ENCODE data around the gene TAOK2.
"Not testable (repeated sequence)": the region's sequence is repeated elsewhere in the genome, so short reads cannot be mapped to it uniquely, and the experiment has no call there.

The TAOK2 gene

DNA sequence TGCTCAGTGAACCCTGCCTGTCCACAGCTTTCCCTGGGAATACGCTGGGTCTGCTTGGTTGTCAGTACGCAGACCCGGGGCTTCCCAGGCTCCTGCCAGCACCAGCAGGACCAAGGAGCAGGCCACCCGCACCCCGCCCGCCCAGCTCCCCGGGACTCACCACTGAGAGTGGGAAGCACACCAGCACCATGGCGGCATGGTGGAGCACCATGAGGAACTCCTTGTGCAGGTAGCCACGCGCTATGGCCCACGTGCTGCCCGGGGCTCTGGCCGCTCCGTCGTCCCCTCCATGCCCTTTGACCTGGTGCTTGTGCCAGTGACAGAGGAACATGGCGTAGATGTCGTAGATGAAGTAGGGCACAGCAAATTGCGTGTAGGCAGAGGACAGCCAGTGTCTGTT is 52.8 kb downstream of the TAOK2 start:
- DNase-seq, result no peak

- no peak for DNase-seq
Observed at GRCh38 chr16:30027588-30028437, 54.1 kb downstream of the TAOK2 start.

DNA sequence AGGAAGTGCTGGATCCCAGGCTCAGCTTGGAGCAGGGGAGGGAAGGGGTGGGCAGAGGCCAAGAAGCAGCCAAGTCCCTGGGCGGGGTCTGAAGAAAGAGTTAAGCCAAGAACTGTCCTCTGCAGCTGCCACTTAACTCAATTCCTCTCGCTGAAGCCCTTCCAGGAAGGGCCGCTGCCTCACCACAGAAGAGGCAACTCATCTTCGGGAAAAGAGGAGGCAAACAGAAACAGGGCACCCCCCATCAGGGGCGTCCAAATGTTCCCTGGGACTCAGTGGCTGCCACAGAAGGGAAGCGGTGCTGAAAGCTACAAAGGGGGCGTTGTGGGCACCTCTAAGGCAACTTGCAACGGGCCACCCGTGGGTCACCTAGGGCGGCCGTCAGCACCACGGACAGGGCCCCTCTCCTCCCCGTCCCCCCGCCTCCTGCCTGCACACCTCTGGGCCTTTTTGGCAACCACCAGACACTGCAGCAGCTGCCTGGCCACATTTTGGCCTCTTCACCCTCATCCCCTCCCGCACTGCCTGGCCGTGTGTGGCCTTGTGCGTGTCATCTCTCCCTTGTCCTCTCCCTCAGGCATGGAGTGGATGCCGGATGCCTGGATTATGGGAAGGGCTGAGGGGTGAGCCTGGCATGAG is 54.9 kb downstream of the TAOK2 start:
- no peak for DNase-seq

DNA sequence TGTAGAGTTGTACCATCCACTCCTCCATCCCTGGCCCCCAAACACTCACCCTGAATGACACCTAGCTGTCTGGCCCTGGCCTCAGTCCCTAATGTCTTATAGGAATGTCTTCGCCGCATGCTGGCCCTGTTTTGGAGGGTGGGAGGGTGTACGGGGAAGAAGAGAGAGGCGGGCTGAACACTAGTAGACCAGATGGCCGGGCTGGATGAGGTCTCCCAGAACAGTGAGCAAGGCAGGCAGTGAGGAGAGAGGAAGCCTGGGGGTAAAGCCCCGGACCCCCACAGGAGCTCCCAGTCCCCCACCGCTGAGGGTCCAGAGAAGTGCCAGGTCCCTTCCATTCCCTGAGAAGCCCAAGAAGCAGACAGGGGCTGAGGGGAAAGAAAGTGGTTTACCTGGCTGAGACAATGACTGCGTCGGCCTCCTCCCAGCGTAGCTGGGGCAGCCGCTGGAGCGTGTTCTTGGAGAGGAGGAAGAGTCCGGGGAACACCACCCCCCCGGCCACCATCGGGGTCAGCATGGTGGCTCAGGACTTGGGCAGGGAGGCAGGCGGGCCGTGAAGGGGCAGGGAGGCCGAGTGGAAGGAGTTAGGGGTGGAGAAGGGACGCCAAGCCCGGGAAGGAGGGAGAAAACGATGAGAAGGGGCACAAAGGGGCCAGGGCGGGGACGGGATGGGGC is 56.5 kb downstream of the TAOK2 start:
- no peak for DNase-seq

DNA sequence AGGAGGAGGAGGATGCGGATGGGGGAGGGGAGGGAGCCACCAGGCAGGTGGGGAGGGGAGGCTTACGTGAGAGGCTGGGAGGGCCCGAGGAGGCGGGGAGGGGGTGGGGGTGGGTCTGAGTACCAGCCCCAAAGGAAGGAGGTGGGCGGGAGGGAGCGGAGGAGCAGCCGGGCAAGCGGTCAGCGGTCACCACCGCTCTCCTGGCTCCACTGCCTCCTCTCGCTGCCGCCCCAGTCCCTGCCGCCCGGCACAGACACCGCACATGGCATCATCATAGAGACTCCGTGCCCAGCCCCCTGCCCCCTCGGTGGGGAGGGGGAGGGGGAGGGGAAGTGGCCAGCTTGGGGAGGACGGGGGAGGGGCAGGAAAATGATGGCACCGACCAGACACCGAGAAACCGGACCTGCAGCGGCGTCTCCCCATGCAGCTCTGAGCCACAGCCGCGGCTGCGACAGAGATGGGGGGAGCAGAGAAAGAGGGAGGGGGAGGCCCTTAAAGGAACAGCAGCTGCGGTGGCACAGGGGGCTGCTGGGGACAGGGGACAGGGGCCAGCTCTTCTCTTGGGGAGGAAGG is 57.3 kb downstream of the TAOK2 start, which contains the start of gene TLCD3B:
TLCD3B (minus strand) TSS at position 431 of the 573 bp plus-strand sequence. CDS start 744 bp downstream, outside the sequence.
- DNase-seq, result no peak

DNA sequence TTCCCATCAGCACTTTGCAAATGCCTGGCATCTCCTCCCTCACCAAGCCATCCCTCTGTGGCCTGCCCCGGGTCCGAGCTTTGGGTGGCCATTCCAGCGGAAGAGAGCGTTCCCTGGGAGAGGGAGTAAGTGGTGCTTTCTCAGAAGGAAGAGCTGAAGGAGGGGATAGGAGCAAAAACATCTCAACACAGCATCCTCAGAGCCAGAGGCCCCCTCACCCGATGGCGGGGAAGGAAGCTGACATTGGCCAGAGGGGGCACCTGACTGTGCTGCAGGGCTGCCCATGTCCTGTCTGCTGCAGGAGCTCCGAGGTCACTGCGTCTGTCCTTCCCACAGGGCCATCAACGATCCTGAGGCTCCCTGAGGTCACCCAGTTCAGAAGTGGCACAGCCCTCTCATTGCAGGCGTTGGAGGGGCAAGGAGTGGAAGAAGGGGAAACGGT is 57.8 kb downstream of the TAOK2 start:
- DNase-seq, result no peak

DNA sequence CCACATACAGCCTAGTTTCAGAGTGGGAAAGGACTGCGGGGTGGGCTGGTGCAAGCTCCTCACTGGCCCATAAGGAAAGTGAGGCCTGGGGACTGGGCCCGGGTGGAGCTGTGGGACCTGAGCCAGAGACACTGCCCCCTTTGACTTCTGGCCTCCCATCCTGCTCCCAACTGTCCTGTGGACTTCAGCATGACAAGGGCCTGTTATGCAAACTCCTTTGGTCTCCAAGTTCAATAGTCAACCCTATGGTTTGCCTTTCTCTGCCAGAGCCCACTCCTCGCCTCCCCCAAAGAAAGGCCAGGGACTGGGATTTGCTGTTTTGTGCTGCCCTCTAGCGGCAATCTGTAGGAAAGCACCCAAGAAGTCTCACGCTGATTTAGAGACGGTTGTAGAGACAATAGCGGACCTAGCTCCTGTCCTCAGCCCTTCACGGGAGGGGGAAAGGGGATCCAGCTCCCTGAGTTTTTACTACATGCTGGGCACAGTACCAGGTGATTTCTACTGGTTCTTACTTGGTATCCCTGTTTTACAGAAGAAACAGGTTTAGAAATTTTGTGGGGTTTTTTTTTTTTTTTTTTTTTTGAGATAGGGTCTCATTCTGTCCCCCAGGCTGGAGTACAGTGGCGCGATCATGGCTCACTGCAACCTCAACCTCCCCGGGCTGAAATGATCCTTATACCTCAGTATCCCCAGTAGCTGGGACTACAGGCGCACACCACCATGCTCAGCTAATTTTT is 58.6 kb downstream of the TAOK2 start:
- peak; percentile 36 for DNase-seq

- DNase-seq, result no peak
Observed at GRCh38 chr16:30033270-30033669, 59.6 kb downstream of the TAOK2 start.

- DNase-seq, result no peak
Observed at GRCh38 chr16:30040221-30040620, 66.6 kb downstream of the TAOK2 start.

GRCh38 chr16:30040690-30041089 is 67.0 kb downstream of the TAOK2 start:
- DNase-seq, result not testable (repeated sequence)

GRCh38 chr16:30041841-30042240 is 68.2 kb downstream of the TAOK2 start:
- no peak for DNase-seq

All from activated CD4-positive, alpha-beta T cell treated with anti-CD3 and anti-CD28 coated beads for 1 hour (primary cell).